HG03025 (cell line): Measurements from ENCODE around the gene NEK7.

Experiments
- ATAC-seq: cut with Tn5 transposase; IDR thresholded peaks from one replicate; pipeline ENCODE4 v1.9.1; 2021; ENCODE audit warnings: mild to moderate bottlenecking, moderate library complexity; ENCODE audit not compliant: unreplicated experiment, low FRiP score

NEK7 gene

DNA sequence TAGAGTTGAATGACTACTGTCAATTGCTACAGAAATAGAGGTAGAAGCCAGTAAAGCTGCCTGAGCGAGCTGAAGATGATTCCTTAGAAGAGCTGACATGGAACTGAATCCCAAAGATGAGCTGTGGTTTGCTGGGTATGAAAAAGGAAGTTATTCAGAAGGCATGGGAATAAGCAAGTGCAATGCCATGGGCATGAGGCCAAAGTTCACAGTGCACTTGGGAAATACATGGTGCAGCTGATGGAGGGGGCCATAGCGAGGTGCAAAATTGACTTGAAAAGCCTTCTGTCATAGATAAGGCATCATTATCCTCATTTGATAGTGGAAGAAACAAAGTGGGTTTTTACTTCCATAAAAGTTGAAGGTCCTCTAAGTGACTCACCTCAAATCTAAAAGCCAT, 88.6 kb downstream of the NEK7 start:
- no peak for ATAC-seq

DNA sequence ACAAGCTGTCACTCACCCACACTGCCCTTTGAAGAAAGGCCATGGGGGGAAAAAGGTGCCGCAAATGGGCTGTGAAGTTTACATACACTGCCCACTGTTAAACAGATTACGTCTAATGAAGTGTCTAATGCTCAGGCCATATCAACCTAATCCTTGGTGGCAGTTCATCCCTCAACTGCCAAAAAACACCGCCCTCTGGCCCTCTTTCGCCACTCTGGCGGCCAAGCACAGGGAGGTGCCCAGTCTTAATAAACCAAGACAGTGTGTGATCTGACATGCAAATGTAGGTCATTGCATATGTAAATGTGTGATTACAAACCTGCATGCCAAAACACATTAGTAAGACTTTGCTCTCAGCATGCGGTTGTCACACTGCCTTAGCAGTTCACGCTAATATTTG, 89.5 kb downstream of the NEK7 start:
- ATAC-seq = no peak

DNA sequence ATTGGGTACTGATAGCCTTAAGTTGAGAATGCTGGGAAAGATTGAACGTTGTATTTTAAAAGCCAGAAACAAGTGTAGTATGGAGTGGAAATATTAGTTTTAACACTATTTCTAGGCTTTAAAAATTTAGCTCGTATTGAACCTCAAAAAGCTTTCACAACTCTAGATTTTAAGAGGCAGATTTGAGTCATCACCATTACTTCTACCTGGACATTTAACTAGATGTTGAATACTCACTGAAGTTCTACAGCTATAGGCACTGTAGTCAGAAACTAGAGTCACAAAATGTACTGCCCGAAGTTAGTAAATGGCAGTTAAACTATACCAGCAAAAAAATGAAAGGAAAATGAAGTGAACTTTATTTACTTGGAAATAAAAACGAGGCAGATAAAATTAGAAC, 96.5 kb downstream of the NEK7 start:
- peak; percentile 84 for ATAC-seq

- ATAC-seq = peak; percentile 98
These were observed 96.9 kb downstream of the NEK7 start for GRCh38 chr1:198253668-198254067.

DNA sequence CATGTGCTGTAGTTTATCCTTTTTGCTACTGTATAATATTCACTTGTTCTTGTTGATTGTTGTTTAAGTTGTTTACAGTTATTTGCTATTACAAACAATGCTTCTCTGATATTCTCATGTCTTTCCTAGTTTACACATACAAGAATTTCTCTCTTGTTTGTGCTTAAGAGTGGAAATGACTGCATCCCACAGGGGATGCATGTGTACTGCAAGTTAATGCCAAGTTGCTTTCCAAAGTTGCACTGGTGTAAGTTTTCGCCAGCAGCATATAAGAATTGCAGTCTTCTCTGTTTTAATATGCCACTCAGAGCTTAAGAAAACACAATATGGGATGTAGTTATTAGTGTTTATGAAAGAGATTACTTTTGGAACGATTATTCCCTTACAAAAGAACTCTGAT, 97.7 kb downstream of the NEK7 start:
- no peak for ATAC-seq

DNA sequence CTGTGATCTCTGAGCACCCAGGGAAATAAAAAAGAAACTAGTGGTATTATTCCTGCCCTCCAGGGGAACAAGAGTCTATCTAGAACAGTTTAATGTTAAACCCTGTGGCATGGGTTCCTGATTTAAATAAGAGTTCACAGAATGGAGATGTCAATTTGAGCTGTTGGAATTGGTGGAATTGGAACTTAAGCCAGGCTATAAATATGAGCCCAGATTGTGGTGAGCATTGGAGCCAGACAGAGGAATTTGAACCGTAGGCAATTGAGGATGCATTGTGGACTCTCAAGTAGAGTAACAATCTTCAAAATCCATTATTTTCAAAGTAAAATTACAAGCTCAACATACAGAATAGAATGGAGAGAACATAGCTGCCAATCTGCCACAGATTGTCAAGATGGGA, 98.2 kb downstream of the NEK7 start:
- ATAC-seq = no peak

DNA sequence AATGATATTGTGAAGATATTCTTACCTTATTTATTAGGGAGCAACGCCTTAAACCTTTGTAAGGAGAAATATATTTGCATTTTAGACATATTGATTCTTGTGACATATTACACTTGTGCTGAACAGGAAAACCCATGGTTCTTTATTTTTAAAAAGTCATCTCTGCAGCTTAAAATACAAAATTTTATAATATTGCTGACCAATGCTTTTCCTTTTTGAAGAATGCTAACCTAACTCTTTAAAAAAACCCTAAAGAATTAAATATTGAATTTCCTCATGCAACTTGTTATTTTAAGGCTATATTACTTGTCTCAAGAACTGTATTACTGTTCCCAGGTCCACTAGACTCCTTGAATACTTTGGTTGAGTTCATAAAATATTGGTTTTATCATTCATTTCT, 99.0 kb downstream of the NEK7 start:
- ATAC-seq = no peak

- ATAC-seq = no peak
These were observed 101.7 kb downstream of the NEK7 start for GRCh38 chr1:198258491-198258890.

- no peak for ATAC-seq
These were observed 102.7 kb downstream of the NEK7 start for GRCh38 chr1:198259333-198260074.

GRCh38 chr1:198261886-198262285, 105.1 kb downstream of the NEK7 start:
- no peak for ATAC-seq

- ATAC-seq = no peak
These were observed 106.4 kb downstream of the NEK7 start for GRCh38 chr1:198263186-198263585.

DNA sequence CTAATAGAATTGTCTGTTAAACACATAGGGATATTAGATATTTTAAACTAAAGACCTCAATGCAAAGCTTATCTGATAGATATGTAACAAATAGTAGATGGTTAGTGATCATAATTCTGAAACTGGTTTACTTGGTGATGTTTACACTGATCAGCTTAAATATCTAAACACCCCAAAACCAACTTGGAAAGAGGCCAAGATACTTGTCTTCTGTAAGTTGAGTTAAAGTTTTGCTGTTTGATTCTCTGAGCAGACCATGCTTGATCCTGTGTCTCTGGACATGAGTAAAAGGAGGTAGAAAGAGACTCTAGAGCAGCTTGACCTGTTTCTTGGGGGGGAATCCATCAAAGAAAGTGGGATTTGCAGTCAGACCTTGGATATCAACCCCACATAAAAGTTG, 107.5 kb downstream of the NEK7 start:
- no peak for ATAC-seq

- ATAC-seq = no peak
These were observed 108.4 kb downstream of the NEK7 start for GRCh38 chr1:198265073-198265661.

GRCh38 chr1:198267056-198267455, 110.3 kb downstream of the NEK7 start:
- ATAC-seq = no peak

- ATAC-seq = no peak
These were observed 111.1 kb downstream of the NEK7 start for GRCh38 chr1:198267921-198268320.

- no peak for ATAC-seq
These were observed 112.2 kb downstream of the NEK7 start for GRCh38 chr1:198268784-198269645.

GRCh38 chr1:198269646-198269940, 112.8 kb downstream of the NEK7 start:
- ATAC-seq = no peak

DNA sequence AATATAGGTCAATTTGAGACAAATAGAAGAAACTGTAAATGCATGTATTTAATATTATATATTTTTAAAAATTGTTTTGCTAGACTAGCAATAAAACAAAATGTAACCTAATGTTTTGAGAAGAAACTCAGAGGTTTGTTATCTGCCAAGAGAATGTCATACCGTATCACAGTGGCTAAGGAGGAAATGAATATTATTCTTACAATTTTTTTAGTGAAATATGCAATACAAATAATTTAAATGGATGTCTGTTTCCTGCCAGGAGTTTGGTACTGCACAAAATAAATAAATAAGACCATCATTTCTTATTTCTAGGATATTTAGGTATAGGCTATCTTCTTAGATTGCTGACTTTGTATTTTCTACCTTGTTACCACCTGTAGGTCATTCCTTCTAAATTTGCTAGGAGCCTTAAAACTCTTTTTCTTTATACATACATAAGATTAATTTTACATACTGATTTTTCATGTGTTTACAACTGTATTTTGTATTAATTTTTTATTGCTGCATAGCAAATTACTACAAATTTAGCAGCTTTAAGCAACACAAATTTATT, 113.6 kb downstream of the NEK7 start:
- no peak for ATAC-seq

DNA sequence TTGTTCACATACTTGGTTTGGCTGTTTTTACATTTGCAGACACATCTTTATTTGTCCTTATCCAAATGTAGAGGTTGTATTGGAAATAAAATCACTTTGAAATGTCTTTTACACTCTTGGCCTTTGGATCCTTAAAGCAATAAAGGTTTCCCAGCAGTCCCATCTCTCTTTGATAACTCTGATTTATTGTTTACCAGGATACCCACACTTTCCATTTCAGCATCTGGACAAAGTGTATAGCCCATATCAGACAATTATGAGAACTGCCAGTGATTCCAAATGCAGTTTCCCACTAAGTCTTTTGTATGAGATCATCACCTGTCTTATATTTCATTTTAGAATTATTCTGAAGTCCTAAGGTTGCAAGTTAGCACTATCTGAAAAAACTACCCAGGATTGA, 114.7 kb downstream of the NEK7 start:
- ATAC-seq = no peak

DNA sequence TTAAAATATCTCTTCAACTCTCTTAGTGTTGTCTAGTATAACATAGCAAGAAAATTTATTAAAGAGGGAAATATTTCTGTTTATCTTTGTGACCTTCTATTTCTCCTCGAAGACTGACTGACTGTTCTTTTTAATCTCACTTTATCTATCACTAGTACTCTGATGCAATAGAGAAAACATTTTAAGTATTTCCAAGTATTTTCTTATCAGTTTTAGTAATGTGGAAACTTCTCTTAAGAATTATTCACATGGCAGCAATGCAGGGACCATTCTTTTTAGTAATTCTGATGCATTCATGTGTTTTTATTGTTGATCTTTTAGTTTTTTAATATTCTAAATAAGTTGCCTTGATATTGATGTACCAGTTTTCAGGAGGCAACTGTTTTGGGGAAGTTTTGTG, 115.7 kb downstream of the NEK7 start:
- ATAC-seq = no peak

- no peak for ATAC-seq
These were observed 117.0 kb downstream of the NEK7 start for GRCh38 chr1:198273748-198274295.
